ENCODE measurements around the gene RAC3.

Gene RAC3

GRCh38 chr17:82013341-82013740, 18.1 kb upstream of the RAC3 start:
- no peak overlapping the region for H3K4me3 ChIP-seq (ENCODE audit: low read depth, low read length)
- no peak for DNase-seq (ENCODE audit: low read depth, low spot score)
- in situ Hi-C loops (cut with HindIII; ENCODE audit: low sequenced_read_pairs): no loop called here
- TF ChIP-seq CTCF (IDR thresholded peaks at IDR 0.05; ENCODE audit: low read depth, low read length): no peak

GRCh38 chr17:82013772-82014321, 17.6 kb upstream of the RAC3 start:
- no peak overlapping the region for H3K4me3 ChIP-seq (ENCODE audit: low read depth, low read length)
- no peak for DNase-seq (ENCODE audit: low read depth, low spot score)
- TF ChIP-seq CTCF (IDR thresholded peaks at IDR 0.05; ENCODE audit: low read depth, low read length): no peak
- in situ Hi-C loops (cut with HindIII; ENCODE audit: low sequenced_read_pairs): no loop called here

- no peak overlapping the region for H3K4me3 ChIP-seq (ENCODE audit: low read depth, low read length)
- no peak for DNase-seq (ENCODE audit: low read depth, low spot score)
- no peak for TF ChIP-seq CTCF (IDR thresholded peaks at IDR 0.05; ENCODE audit: low read depth, low read length)
- in situ Hi-C loops (cut with HindIII; ENCODE audit: low sequenced_read_pairs): no loop called here
Observed at GRCh38 chr17:82014432-82014831, 17.0 kb upstream of the RAC3 start.

DNA sequence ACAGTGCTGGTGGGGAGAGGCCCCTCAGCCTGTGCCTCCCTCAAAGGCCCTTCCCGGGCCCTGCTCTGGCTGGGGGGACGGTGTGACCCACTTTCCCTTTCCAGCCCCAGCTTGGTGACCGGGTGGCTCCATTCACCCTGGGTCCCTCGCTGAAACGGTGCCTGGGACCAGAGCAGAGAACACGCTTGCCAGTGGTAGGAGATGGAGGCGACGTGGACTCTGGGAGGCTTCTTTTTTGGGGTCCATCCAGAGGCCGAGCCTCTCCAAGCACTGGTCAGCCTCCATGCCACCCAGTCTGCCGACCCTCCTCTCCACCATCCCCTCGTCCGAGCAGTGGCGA, 16.5 kb upstream of the RAC3 start:
- DNase-seq (ENCODE audit: low read depth, low spot score): no peak
- no peak overlapping the region for H3K4me3 ChIP-seq (ENCODE audit: low read depth, low read length)
- no peak for TF ChIP-seq CTCF (IDR thresholded peaks at IDR 0.05; ENCODE audit: low read depth, low read length)
- in situ Hi-C loops (cut with HindIII; ENCODE audit: low sequenced_read_pairs): no loop called here

DNA sequence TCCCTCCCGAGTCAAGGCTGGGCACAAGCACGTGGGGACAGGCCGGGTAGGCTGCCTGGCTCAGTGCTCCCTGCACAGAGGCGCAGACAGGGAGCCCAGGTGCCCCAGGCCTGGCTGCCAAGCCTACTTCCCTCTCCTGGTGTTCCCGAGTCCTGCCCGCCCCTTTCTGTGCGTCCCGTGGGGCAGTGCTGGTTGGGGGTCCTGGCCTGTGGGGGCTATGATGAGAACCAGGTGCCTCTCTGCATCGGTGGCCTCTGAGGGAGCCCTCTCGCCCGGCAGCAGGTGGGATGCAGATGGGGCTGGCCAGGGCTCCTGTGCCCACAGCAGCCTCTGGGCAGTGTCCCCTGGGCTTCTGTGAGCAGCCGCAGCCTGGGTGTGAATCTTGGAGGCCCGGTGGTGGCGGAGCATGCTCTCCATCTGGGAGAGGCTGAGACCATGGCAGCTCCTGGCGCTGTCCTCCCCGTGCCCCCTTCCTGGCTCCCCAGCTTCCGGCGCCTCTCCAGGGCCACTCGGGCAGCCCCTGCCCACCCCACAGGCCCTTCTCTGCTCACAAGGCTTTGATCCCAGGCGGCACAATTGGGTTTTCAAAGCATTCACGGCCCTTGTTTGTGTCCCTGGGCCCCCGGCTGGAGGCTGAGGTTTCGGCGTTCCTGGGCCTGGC, 16.0 kb upstream of the RAC3 start:
- no peak for TF ChIP-seq CTCF (IDR thresholded peaks at IDR 0.05; ENCODE audit: low read depth, low read length)
- H3K4me3 ChIP-seq (ENCODE audit: low read depth, low read length): no peak overlapping the region
- no peak for DNase-seq (ENCODE audit: low read depth, low spot score)
- in situ Hi-C loops (cut with HindIII; ENCODE audit: low sequenced_read_pairs): no loop called here

DNA sequence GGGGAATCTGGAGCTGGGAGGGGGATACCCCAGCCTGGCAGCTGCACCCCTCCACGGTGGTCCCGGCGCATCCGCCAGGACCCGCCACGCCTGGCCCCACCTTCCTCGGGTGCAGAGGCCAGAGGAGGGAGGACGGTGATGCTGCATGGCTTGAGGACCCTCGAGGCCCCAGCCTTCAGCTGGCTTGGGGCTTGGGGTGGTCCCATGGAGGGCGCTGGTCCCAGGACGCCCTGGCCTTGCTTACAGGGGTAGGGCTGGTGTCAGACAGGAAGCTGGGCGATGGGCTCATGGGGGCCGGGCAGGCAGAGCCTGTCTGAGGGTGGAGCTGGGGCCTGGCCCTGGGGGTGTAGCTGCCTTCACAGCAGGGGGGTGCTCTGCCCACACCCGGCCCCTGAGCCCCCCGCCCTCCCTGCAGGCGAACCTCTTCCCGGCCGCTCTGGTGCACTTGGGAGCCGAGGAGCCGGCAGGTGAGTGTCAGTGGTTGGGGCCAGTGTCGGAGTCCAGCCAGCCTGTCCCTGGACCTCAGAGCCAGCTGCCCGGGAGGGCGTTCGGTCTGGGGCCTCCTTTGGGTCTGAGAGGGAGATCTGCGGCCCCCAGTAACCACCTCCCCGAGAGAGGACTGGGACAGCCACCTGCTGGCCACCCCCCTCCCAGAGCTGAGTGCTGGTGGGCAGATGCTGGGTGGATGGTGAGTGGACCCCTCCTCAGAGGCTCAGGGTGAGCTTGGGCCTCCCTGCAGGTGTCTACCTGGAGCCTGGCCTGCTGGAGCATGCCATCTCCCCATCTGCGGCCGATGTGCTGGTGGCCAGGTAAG, 15.2 kb upstream of the RAC3 start:
- no peak for TF ChIP-seq CTCF (IDR thresholded peaks at IDR 0.05; ENCODE audit: low read depth, low read length)

More for the DNA sequence above, 15.2 kb upstream of the RAC3 start:
- H3K4me3 ChIP-seq (ENCODE audit: low read depth, low read length): no peak overlapping the region
- in situ Hi-C loops (cut with HindIII; ENCODE audit: low sequenced_read_pairs): no loop called here
- no peak for DNase-seq (ENCODE audit: low read depth, low spot score)
